OCI-LY7 (cell line): Measurements from ENCODE around the gene KMT5B.

ENCODE experiments used
- CTCF ChIP-seq: fragments of 200-600 bp; sonication (generic); conservative IDR thresholded peaks from 2 replicates; pipeline ENCODE4 v1.5.1; 2014; ENCODE audit warnings: mild to moderate bottlenecking, antibody characterized with exemption, low read length, moderate library complexity, mixed read lengths
- EZH2phosphoT487 ChIP-seq: fragments of 200-600 bp; sonication (generic); IDR thresholded peaks from 2 replicates; pipeline ENCODE4 v1.6.1; 2018; ENCODE audit warnings: low read depth, borderline replicate concordance, mild to moderate bottlenecking, mixed run types, antibody characterized with exemption, low read length, moderate library complexity, mixed read lengths

- TF ChIP-seq CTCF (no peak), EZH2phosphoT487 (no peak)
Measured at GRCh38 chr11:68122936-68123539, 90.1 kb downstream of the KMT5B start.
